Spleen (tissue), 11 donors: ENCODE data around the gene BCL2. TPM values are rescaled to one million over a fixed set of nuclear protein-coding genes. Genes with fewer than 3 reads are reported as not detected.

Experiments used
- DNase-seq: peaks from one replicate; pipeline ENCODE4 v3.0.0-alpha.2; 2020
- H3K27ac ChIP-seq, 8 donors: fragments of 200-600 bp; sonication (generic) in 7 of 8; 1 replicate in 4 of 8; 2 replicates in 4 of 8; pipeline versions ENCODE4 v1.5.0 to v1.8.0; 2016 to 2021; ENCODE audit warnings: inconsistent platforms in 4 of 8, mild to moderate bottlenecking in 4 of 8, moderate library complexity in 1 of 8
- H3K27me3 ChIP-seq, 7 donors: fragments of 200-600 bp; sonication (generic) in 6 of 7; replicated peaks in 1 of 7; 1 replicate in 4 of 7; 2 replicates in 3 of 7; pipeline versions ENCODE4 v1.5.0 to v1.8.0; 2016 to 2021; ENCODE audit warnings: inconsistent platforms in 3 of 7, mild to moderate bottlenecking in 1 of 7
- H3K36me3 ChIP-seq, 6 donors: fragments of 200-600 bp; sonication (generic) in 5 of 6; 1 replicate in 4 of 6; 2 replicates in 2 of 6; pipeline versions ENCODE4 v1.5.0 to v1.8.0; 2016 to 2021; ENCODE audit warnings: inconsistent platforms in 2 of 6
- H3K4me1 ChIP-seq, 6 donors: fragments of 200-600 bp; sonication (generic) in 5 of 6; 1 replicate in 3 of 6; 2 replicates in 3 of 6; pipeline versions ENCODE4 v1.5.0 to v1.8.0; 2016 to 2021; ENCODE audit warnings: inconsistent platforms in 3 of 6
- H3K4me3 ChIP-seq, 8 donors: fragments of 200-600 bp; sonication (generic) in 7 of 8; 1 replicate in 4 of 8; 2 replicates in 4 of 8; pipeline versions ENCODE4 v1.5.0 to v1.8.0; 2016 to 2021; ENCODE audit warnings: inconsistent platforms in 4 of 8, mild to moderate bottlenecking in 4 of 8, moderate library complexity in 2 of 8
- H3K9me3 ChIP-seq, 8 donors: fragments of 200-600 bp; sonication (generic) in 7 of 8; 1 replicate in 4 of 8; 2 replicates in 4 of 8; pipeline versions ENCODE4 v1.5.0 to v1.8.0; 2016 to 2021; ENCODE audit warnings: inconsistent platforms in 4 of 8
- POLR2A ChIP-seq, 3 donors: fragments of 450-650 bp; IDR thresholded peaks; one replicate each; pipeline ENCODE4 v1.5.1; 2017; ENCODE audit warnings: antibody characterized with exemption in 3 of 3, mild to moderate bottlenecking in 1 of 3
- POLR2AphosphoS5 ChIP-seq, 3 donors: sonication (generic); formaldehyde crosslinking; IDR thresholded peaks; one replicate each; pipeline ENCODE4 v1.5.1; 2017; ENCODE audit warnings: antibody characterized with exemption in 3 of 3
- WGBS, 5 donors: extraction: QIAGEN DNeasy Blood & Tissue Kit in 3 of 5; methylation state at CpG; one replicate each; pipeline versions ENCODE4 v1.1.5 to v1.1.7; 2013 to 2018; 5-methylcytosine and 5-hydroxymethylcytosine counted together
- intact Hi-C: fragments of 100-400 bp; cut with DNase I; formaldehyde crosslinking; loops from one replicate; pipeline ENCODE4 v1.15.0; 2023; ENCODE audit warnings: low total_unique reads
- polyA plus RNA-seq, 3 donors: library from polyadenylated mRNA; stranded (reverse); fragments of 200-250 nt; gene quantifications; one replicate each; pipeline ENCODE4 v1.2.1, GENCODE V29; 2013
- total RNA-seq, 7 donors: library from RNA; depleted of rRNA in 3 of 7; stranded (reverse); fragments of >200 nt in 3 of 7; fragmentation: NEBNext Ultra II Directional in 4 of 7; extraction: Animal tissue kit (Norgen Biotek cat#: 25700) in 4 of 7; gene quantifications; one replicate each; pipeline versions ENCODE4 v1.1.0 to v1.2.1, GENCODE V29; 2016 to 2021
- TF ChIP-seq, protein P1 (sequence below), 11 experiments: fragments of 200-600 bp in 7 of 11; fragments of 450-650 bp in 4 of 11; sonication (generic) in 4 of 11; IDR thresholded peaks in 8 of 11; conservative IDR thresholded peaks in 3 of 11; 1 replicate in 7 of 11; 2 replicates in 4 of 11; pipeline versions ENCODE4 v1.4.0 to v1.8.0; 2016 to 2021; ENCODE audit warnings: antibody characterized with exemption in 11 of 11, inconsistent platforms in 4 of 11, mild to moderate bottlenecking in 1 of 11
- donor health status: healthy with polysubstance abuse.
- donor health status: DM: no; HTN: no; CAD: no; lungs with moderate emphysema.
- donor health status: DM: no; HTN: no; CAD: no.
- donor health status: Bipolar disorder and iron deficiency.
- donor health status: healthy.
- donor health status: DM: no; HTN: no; CAD: no.
- donor health status: DM: yes; HTN: yes; CAD: no.

BCL2 gene
- total and polyA plus RNA-seq, 10 donors: 9.6 to 112 (median 69.1) TPM

DNA sequence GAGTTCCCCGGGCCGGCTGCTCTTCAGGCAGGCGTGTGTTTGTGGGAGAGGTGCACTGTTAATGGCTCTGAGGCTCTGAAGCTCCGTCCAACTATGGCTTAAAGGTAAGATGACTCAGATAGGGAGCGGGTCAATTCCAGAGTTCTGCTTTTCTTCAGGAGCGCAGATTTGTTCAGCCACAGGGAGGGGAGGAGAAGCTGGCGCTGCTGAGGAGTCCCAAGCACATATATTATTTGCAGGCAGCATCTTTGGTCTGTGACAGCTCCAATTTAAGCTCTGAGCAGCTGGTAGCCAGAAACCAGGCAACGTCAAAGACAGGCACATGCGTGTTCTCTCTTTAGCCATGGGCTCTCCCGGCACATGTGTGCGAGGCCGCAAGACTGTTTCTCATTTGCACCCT lies 229.2 kb downstream of the BCL2 start:
- H3K27ac ChIP-seq: no peak overlapping the region
- intact Hi-C loops: no loop called here
- no peaks in the 10 kb centered on the region for H3K9me3 ChIP-seq
- H3K36me3 ChIP-seq: no peaks in the 10 kb centered on the region
- no peaks in the 10 kb centered on the region for H3K27me3 ChIP-seq
- no peak for TF ChIP-seq POLR2AphosphoS5 (IDR thresholded peaks at IDR 0.05)
- no peak for TF ChIP-seq POLR2A (IDR thresholded peaks at IDR 0.05)
- TF ChIP-seq, protein P1, sequence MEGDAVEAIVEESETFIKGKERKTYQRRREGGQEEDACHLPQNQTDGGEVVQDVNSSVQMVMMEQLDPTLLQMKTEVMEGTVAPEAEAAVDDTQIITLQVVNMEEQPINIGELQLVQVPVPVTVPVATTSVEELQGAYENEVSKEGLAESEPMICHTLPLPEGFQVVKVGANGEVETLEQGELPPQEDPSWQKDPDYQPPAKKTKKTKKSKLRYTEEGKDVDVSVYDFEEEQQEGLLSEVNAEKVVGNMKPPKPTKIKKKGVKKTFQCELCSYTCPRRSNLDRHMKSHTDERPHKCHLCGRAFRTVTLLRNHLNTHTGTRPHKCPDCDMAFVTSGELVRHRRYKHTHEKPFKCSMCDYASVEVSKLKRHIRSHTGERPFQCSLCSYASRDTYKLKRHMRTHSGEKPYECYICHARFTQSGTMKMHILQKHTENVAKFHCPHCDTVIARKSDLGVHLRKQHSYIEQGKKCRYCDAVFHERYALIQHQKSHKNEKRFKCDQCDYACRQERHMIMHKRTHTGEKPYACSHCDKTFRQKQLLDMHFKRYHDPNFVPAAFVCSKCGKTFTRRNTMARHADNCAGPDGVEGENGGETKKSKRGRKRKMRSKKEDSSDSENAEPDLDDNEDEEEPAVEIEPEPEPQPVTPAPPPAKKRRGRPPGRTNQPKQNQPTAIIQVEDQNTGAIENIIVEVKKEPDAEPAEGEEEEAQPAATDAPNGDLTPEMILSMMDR (IDR thresholded peaks at IDR 0.05 in 8 of 11, conservative IDR thresholded peaks at IDR 0.05 in 3 of 11): no peak
- 80 to 84% (median 81%) methylated on average over 12 of the region's 12 CpGs for WGBS, 5 donors
- peaks cover 0 to 6% (median 0%) of the 10 kb centered on the region in 6 donors for H3K4me1 ChIP-seq
- DNase-seq: no peak
- no peak overlapping the region for H3K4me3 ChIP-seq

DNA sequence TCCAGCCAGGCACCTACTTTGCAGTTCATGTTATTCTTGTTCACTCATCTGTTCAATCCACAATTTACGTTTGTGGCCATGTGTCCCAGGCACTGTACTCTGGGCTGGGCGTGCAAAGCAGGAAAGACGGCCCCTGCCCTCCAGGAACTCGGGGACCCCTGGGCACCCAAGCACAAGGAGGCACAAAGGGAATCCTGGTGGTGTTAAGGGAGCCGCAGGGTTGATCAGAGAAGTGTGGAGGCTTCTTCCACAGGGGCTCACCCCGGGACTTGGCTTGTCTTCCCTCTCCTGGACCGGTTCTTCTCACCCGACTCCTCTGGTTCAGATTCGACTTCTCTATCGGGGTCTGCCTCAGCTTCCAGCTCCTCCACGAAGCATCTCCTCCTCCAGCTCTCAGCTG lies 230.5 kb downstream of the BCL2 start:
- intact Hi-C loops: no loop called here
- WGBS, 5 donors: 87 to 92% (median 88%) methylated on average over 11 of the region's 11 CpGs
- TF ChIP-seq POLR2AphosphoS5 (IDR thresholded peaks at IDR 0.05) (no peak), POLR2A (IDR thresholded peaks at IDR 0.05) (no peak)
- TF ChIP-seq, protein P1 (IDR thresholded peaks at IDR 0.05 in 8 of 11, conservative IDR thresholded peaks at IDR 0.05 in 3 of 11): no peak

GRCh38 chr18:63088262-63088661 lies 231.3 kb downstream of the BCL2 start:
- Histone ChIP-seq H3K36me3 (no peaks in the 10 kb centered on the region), H3K9me3 (no peaks in the 10 kb centered on the region), H3K27ac (no peak overlapping the region), H3K27me3 (no peaks in the 10 kb centered on the region), H3K4me3 (no peak overlapping the region), H3K4me1 (peaks cover 0 to 6% (median 0%) of the 10 kb centered on the region in 6 donors)
- TF ChIP-seq, protein P1 (IDR thresholded peaks at IDR 0.05 in 8 of 11, conservative IDR thresholded peaks at IDR 0.05 in 3 of 11): no peak
- TF ChIP-seq POLR2A (IDR thresholded peaks at IDR 0.05) (no peak), POLR2AphosphoS5 (IDR thresholded peaks at IDR 0.05) (no peak)
- intact Hi-C loops: no loop called here
- 75 to 80% (median 76%) methylated on average over 7 of the region's 7 CpGs for WGBS, 5 donors
- no peak for DNase-seq

More for the DNA sequence above, 230.5 kb downstream of the BCL2 start:
- Histone ChIP-seq H3K4me3 (no peak overlapping the region), H3K4me1 (peaks cover 0 to 6% (median 0%) of the 10 kb centered on the region in 6 donors), H3K9me3 (no peaks in the 10 kb centered on the region), H3K36me3 (no peaks in the 10 kb centered on the region), H3K27ac (no peak overlapping the region), H3K27me3 (no peaks in the 10 kb centered on the region)
- DNase-seq: no peak

DNA sequence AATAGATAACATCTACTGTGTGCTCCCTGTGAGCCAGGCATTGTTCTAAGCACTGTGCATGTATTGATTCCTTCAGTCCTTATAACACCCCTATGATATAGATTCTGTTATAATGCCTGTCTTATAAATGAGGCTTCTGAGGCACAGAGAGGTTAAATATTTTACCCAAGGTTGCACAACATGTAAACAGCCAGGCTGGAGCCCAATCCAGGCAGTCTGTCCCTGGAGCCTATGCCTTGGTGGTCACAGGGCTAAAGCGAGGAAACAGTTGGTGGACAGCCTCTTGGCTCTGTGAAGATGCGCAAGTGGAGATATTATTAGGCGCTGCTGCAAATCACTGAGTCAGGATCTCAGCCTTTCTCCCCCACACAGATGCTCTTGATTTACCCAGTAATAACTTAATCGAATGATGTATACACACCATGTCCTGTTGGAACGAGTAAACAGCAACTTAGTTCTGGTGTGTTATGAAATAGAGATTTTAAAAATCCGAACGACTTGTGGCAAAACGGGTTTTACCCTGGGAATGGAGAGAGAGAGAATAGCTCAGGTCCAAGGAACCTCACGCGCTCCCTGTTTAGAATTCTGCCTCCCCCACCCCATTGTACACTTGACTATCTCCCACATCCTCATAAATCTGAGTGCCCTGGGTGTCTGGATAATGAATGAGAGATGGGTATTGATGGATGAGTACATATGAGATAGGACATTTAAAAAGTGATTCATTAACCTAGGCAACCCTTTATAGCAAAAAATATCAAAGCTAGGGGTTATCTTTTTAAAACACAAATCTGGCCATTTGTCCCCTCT lies 231.9 kb downstream of the BCL2 start:
- Histone ChIP-seq H3K4me1 (peaks cover 0 to 6% (median 0%) of the 10 kb centered on the region in 6 donors), H3K36me3 (no peaks in the 10 kb centered on the region), H3K4me3 (no peak overlapping the region), H3K27ac (no peak overlapping the region), H3K9me3 (no peaks in the 10 kb centered on the region), H3K27me3 (no peaks in the 10 kb centered on the region)
- intact Hi-C loops: no loop called here
- no peak for DNase-seq
- TF ChIP-seq, protein P1 (IDR thresholded peaks at IDR 0.05 in 8 of 11, conservative IDR thresholded peaks at IDR 0.05 in 3 of 11): no peak
- TF ChIP-seq POLR2A (IDR thresholded peaks at IDR 0.05): no peak
- no peak for TF ChIP-seq POLR2AphosphoS5 (IDR thresholded peaks at IDR 0.05)
- 82 to 97% (median 88%) methylated on average over 10 of the region's 10 CpGs for WGBS, 5 donors
